ENCODE measurements around the gene VGLL3.
A peak's percentile ranks its signal among the peaks of the same experiment; 100 is the strongest.
"Not testable (repeated sequence)": the region's sequence is repeated elsewhere in the genome, so short reads cannot be mapped to it uniquely, and the experiment has no call there.

The VGLL3 gene

GRCh38 chr3:87025661-87026645 lies 35.0 kb upstream of the VGLL3 start:
- TF ChIP-seq CTCF (IDR thresholded peaks at IDR 0.05; ENCODE audit: low read depth, low read length), result no peak
- Histone ChIP-seq H3K36me3 (no peaks in the 10 kb centered on the region), H3K9me3 (no peaks in the 10 kb centered on the region), H3K4me1 (no peaks in the 10 kb centered on the region), H3K27me3 (no peaks in the 10 kb centered on the region), H3K4me3 (ENCODE audit: low read depth, low read length) (no peak overlapping the region)
- DNase-seq, result no peak

DNA sequence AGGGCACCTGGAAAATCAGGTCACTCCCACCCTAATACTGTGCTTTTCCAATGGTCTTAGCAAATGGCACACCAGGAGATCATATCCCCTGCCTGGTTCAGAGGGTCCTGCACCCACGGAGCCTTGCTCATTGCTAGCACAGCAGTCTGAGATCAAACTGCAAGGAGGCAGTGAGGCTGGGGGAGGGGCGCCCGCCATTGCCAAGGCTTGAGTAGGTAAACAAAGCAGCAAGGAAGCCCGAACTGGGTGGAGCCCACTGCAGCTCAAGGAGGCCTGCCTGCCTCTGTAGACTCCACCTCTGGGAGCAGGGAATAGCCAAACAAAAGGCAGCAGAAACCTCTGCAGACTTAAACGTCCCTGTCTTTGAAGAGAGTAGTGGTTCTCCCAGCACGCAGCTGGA lies 26.4 kb upstream of the VGLL3 start:
- H3K4me1 ChIP-seq; DNase-seq; H3K36me3 ChIP-seq; H3K4me3 ChIP-seq (ENCODE audit: low read depth, low read length); H3K27me3 ChIP-seq; H3K9me3 ChIP-seq: not testable (repeated sequence)

DNA sequence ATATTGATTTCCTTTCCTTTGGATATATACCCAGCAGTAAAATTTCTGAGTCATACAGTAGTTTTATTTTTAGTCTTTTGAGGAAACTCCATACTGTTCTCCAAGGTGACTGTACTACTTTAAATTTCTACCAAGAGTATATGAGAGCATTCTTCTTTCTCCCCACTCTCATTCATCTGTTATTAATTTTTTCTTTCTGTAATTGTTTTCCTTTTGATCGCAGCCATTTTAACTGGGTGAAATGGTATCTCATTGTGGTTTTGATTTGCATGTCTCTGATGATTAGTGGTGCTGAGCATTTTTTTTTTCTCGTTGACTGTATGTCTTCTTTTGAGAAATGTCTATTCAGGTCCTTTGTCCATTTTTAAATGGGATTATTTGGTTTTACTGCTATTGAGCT lies 18.3 kb upstream of the VGLL3 start:
- Histone ChIP-seq H3K9me3 (no peaks in the 10 kb centered on the region), H3K4me1 (no peaks in the 10 kb centered on the region), H3K4me3 (ENCODE audit: low read depth, low read length) (no peak overlapping the region), H3K27me3 (no peaks in the 10 kb centered on the region), H3K36me3 (no peaks in the 10 kb centered on the region)
- no peak for DNase-seq
- no peak for TF ChIP-seq CTCF (IDR thresholded peaks at IDR 0.05; ENCODE audit: low read depth, low read length)

GRCh38 chr3:87006844-87007439 lies 16.0 kb upstream of the VGLL3 start:
- Histone ChIP-seq H3K4me1 (no peaks in the 10 kb centered on the region), H3K9me3 (no peaks in the 10 kb centered on the region)
- peak; percentile 41 for TF ChIP-seq CTCF (IDR thresholded peaks at IDR 0.05; ENCODE audit: low read depth, low read length)

DNA sequence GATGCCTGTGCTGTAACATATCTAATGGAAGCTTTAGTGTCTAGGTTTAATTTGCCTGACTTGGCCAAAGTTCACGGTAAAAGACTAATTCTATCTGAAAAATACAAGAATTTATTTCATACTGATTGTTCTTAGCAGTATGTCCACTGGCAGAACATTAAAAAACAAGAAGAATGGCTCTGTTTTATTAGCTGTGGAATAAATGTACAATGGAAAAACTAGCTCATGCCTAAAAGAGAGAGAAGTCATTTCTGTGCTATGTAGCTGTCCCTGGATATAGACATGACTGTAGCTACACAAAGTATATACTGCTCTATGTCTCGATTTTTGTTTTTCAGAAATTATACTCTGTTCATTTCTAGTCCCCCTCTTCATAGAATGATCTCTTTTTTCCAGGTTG lies 13.9 kb upstream of the VGLL3 start:
- Histone ChIP-seq H3K27me3 (no peaks in the 10 kb centered on the region; the same call in 1 of the 2 replicates), H3K9me3 (no peaks in the 10 kb centered on the region), H3K4me3 (ENCODE audit: low read depth, low read length) (no peak overlapping the region), H3K4me1 (no peaks in the 10 kb centered on the region), H3K36me3 (no peaks in the 10 kb centered on the region)
- no peak for DNase-seq
- TF ChIP-seq CTCF (IDR thresholded peaks at IDR 0.05; ENCODE audit: low read depth, low read length), result no peak

More at GRCh38 chr3:87006844-87007439, 16.0 kb upstream of the VGLL3 start:
- Histone ChIP-seq H3K27me3 (no peaks in the 10 kb centered on the region; the same call in 1 of the 2 replicates), H3K4me3 (ENCODE audit: low read depth, low read length) (no peak overlapping the region), H3K36me3 (no peaks in the 10 kb centered on the region)
- no peak for DNase-seq

DNA sequence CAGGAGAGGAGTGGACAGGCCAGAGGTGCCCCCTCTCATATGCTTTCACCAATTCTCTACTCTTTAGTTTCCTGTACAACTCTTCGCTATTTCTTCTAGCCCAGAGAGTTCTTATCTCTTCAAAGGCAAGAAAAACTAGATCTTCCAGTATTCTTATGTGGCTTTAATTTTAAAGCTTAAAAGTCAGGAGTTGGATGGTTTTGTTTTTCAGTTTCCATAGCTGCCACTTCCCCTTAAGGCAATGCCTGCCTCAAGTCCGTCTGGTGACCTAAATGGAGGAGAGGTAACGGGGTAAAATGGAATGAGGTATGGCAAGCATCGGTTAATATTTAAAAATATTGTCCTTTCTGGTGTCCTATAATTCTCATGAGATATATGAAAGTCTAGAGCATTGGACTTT lies 11.4 kb upstream of the VGLL3 start:
- H3K27me3 ChIP-seq, result no peaks in the 10 kb centered on the region; the same call in 1 of the 2 replicates
- no peaks in the 10 kb centered on the region for H3K4me1 ChIP-seq
- H3K4me3 ChIP-seq (ENCODE audit: low read depth, low read length), result no peak overlapping the region
- TF ChIP-seq CTCF (IDR thresholded peaks at IDR 0.05; ENCODE audit: low read depth, low read length), result no peak
- H3K9me3 ChIP-seq, result no peaks in the 10 kb centered on the region
- DNase-seq, result no peak
- H3K36me3 ChIP-seq, result no peaks in the 10 kb centered on the region

Data from BE2C (cell line).